ENCODE measurements around the gene RALGPS1. TPM values are rescaled to one million over a fixed set of nuclear protein-coding genes. Genes with fewer than 3 reads are reported as not detected.

RALGPS1 gene
- total RNA-seq, 2 donors from 2014 or later: 7.6 to 18.5 TPM

- TF ChIP-seq CTCF (IDR thresholded peaks at IDR 0.05): no peak
- ATAC-seq (ENCODE audit: insufficient number of reproducible peaks, low FRiP score, low read depth): no peak
- H3K27ac ChIP-seq: peak overlapping the region in 1 of 2 donors; percentile 2
Observed at GRCh38 chr9:127049581-127049980, 135.0 kb downstream of the RALGPS1 start.

DNA sequence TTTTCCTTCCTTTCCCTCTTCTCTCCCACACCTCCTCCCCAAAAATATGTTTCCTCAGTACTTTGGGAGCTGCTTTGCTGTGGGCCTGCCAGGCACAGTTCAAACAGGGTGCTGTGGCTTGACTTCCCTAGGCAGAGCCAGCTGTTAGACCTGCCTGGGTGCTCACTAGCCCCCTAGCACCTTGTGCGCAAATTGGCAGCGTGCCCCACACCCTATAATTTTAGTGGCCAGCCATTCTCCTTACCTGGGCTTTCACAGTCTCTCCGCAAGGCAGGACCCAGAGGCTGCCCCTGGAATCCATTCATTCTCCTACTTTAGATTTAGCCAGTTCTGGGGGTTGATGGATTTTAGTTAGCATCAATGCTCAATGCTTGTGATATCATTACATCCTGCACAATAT is 135.6 kb downstream of the RALGPS1 start:
- no peak for TF ChIP-seq CTCF (IDR thresholded peaks at IDR 0.05)

More at GRCh38 chr9:127049581-127049980, 135.0 kb downstream of the RALGPS1 start:
- Histone ChIP-seq H3K36me3 (no peaks in the 10 kb centered on the region), H3K27me3 (replicated peaks; ENCODE audit: insufficient read depth) (no peaks in the 10 kb centered on the region), H3K9me3 (no peaks in the 10 kb centered on the region), H3K4me1 (ENCODE audit: control insufficient read depth in 1 of 2, low read depth in 2 of 2) (peaks cover 17 to 46% of the 10 kb centered on the region in 2 donors), H3K4me3 (no peak overlapping the region)
- no peak for DNase-seq (ENCODE audit: low spot score)

DNA sequence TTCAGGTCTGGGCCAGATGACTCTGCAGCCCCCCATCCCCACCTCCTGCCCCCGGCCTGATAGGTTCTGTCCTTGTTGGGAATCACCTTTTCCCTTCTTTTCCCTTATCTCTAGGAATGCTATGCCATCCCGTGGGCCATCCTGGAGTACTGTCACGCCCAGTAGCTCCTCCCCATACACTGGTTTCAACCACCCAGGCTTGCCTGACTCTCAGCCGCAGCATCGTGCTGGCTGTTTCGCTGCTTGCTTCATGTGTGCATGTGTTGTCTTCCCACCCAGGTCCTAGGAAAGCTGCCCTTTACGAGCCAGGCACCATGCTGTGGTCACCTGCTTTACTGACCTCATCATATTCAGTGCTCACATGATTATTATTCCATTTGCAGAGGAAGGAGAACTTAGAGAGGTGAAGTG is 136.0 kb downstream of the RALGPS1 start:
- DNase-seq (ENCODE audit: low spot score) (no peak), ATAC-seq (ENCODE audit: insufficient number of reproducible peaks, low FRiP score, low read depth) (no peak)
- Histone ChIP-seq H3K9me3 (no peaks in the 10 kb centered on the region), H3K4me1 (ENCODE audit: control insufficient read depth in 1 of 2, low read depth in 2 of 2) (peaks cover 17 to 47% of the 10 kb centered on the region in 2 donors), H3K27ac (no peak overlapping the region), H3K36me3 (no peaks in the 10 kb centered on the region), H3K27me3 (replicated peaks; ENCODE audit: insufficient read depth) (no peaks in the 10 kb centered on the region), H3K4me3 (no peak overlapping the region)
- no peak for TF ChIP-seq CTCF (IDR thresholded peaks at IDR 0.05)

More for the DNA sequence above, 135.6 kb downstream of the RALGPS1 start:
- Histone ChIP-seq H3K4me1 (ENCODE audit: control insufficient read depth in 1 of 2, low read depth in 2 of 2) (peaks cover 17 to 47% of the 10 kb centered on the region in 2 donors), H3K27me3 (replicated peaks; ENCODE audit: insufficient read depth) (no peaks in the 10 kb centered on the region), H3K4me3 (no peak overlapping the region), H3K36me3 (no peaks in the 10 kb centered on the region), H3K9me3 (no peaks in the 10 kb centered on the region), H3K27ac (no peak overlapping the region)
- ATAC-seq (ENCODE audit: insufficient number of reproducible peaks, low FRiP score, low read depth) (no peak), DNase-seq (ENCODE audit: low spot score) (no peak)

DNA sequence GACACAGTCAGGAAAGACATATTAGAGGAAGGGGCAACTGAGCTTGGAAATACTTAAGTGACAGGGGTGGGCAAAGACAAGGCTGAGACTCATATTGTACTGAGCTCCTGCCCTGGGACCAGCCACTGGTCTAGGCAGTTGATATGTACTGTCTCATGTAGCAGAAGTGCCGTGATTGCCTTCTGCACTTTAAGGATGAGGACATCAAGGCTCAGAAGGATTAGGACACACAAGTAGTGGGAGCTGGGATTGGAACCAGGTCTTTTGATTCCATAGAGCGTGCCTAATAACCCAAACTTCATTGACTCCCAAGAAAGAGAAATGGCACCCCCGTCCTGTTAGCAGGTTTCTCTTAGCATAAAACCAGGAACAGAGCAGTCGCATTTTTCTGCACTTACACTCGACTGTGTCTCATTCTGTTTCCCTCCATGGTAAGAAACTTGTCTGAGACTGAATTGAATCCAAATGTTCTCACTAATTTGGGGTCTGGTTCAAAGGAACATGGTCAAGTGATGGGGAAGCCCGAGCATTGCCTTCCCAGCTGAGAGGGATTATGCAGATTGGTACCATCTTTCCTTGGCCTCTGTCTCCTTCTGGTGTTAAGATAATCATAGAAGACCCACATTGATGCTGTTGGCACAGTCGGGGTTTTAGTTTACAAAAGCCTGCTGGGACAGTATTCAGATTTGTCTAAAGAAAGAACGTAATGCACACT is 137.5 kb downstream of the RALGPS1 start:
- Histone ChIP-seq H3K9me3 (no peaks in the 10 kb centered on the region), H3K4me1 (ENCODE audit: control insufficient read depth in 1 of 2, low read depth in 2 of 2) (peaks cover 17 to 47% of the 10 kb centered on the region in 2 donors), H3K36me3 (no peaks in the 10 kb centered on the region), H3K4me3 (no peak overlapping the region), H3K27me3 (replicated peaks; ENCODE audit: insufficient read depth) (no peaks in the 10 kb centered on the region), H3K27ac (no peak overlapping the region)
- TF ChIP-seq CTCF (IDR thresholded peaks at IDR 0.05): no peak
- ATAC-seq (ENCODE audit: insufficient number of reproducible peaks, low FRiP score, low read depth) (no peak), DNase-seq (ENCODE audit: low spot score) (no peak)

DNA sequence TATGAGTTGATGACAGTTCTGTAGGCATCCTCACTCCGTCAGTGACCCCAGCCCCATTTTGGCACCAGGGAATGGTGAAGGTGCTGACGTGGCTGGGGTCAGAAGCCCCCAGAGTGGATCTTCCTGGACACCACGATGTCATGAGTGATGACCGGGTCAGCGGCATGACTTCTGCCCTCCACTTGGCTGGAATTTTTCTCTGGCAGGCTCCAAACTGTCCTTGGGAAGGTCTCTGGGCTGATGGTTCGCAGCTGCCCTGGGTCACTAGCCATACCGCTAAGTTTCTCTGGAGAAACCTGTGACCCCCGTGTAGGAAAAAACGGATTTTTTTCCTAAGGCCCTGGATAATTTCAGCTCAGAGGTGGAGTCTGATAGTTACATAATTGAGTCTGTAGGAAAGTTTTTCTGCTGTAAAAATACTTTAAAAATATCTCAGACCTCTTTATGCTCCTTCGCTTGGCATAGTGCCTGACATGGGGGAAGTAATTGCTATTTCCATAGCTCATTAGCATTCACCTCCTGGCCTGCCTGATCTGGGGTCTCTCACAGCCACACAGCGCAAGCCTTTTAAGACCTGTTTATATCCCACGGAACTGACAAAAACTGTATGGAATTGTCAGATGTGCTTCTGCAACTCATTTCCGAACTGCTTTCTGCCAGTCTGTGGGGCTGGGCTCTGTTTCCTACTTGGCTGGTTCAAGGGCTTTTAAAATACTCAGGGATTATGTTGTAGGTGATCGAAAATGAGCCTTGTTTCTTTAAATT is 138.7 kb downstream of the RALGPS1 start:
- ATAC-seq (ENCODE audit: insufficient number of reproducible peaks, low FRiP score, low read depth) (no peak), DNase-seq (ENCODE audit: low spot score) (no peak)

More for the DNA sequence above, 138.7 kb downstream of the RALGPS1 start:
- peak overlapping the region; percentile 20 for H3K4me3 ChIP-seq
- H3K27ac ChIP-seq: peak overlapping the region; percentile 62 to 74
- H3K9me3 ChIP-seq: no peaks in the 10 kb centered on the region
- H3K27me3 ChIP-seq (replicated peaks; ENCODE audit: insufficient read depth): no peaks in the 10 kb centered on the region
- H3K4me1 ChIP-seq (ENCODE audit: control insufficient read depth in 1 of 2, low read depth in 2 of 2): peaks cover 17 to 52% of the 10 kb centered on the region in 2 donors
- H3K36me3 ChIP-seq: no peaks in the 10 kb centered on the region
- no peak for TF ChIP-seq CTCF (IDR thresholded peaks at IDR 0.05)
